ENCODE measurements around the gene GAB3. TPM values are rescaled to one million over a fixed set of nuclear protein-coding genes. Genes with fewer than 3 reads are reported as not detected.

The GAB3 gene
- total and polyA plus RNA-seq, 2 of the 4 experiments (the other 2 are of a cell fraction): 2.2 to 3.7 TPM

DNA sequence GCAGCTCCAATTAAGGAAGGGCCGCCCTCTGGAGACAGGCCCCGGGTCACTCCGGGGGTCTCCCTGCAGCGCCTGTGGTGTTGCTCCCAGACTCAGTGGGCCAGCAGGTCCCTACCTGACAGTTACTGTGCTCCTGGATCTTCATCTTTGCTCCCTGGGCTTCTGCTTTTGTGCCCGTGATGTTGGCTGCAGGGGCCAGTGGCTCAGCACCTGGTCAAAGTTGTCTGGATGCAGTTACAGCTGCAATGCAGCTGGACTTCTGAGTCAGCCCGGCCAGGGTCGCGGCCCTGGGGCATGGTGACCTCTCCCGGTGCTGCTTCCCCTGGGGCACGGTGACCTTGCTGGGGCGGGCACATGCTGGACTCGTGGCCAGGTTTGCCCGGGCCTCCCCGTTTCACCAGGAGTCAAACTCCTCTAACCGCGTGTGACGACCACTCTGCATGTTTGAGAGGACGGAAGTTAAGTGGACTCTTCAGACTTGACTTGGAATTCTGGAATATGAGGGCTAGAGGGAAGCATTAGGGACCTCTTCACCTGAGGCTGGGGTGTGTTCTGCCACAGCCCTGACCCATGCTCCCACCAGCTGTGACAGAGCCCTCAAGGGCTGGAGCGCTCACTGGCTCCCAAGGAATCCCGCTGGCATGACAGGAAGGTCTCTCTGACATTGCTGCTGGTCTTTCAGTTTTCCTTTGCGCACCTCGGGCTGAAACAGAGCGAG lies 101.2 kb downstream of the GAB3 start:
- H4K5ac ChIP-seq (ENCODE audit: low read depth, low read length): no peak overlapping the region
- H3K4ac ChIP-seq (ENCODE audit: low read depth, low read length): no peak overlapping the region
- no peaks in the 10 kb centered on the region for H3K36me3 ChIP-seq (ENCODE audit: control insufficient read depth, insufficient read depth, low read length)
- no peak overlapping the region for H3K4me3 ChIP-seq (ENCODE audit: insufficient read depth, low read depth, low read length)
- H2AFZ ChIP-seq (replicated peaks; ENCODE audit: low read length, poor library complexity): no peak overlapping the region
- 74% methylated on average over 9 of the region's 23 CpGs; no CpG with 5 or more reads in 1 of the 2 experiments for WGBS, 2 experiments (ENCODE audit: extremely low coverage in 2 of 2, insufficient read length in 1 of 2)
- no peaks in the 10 kb centered on the region for H3K79me1 ChIP-seq (ENCODE audit: low read depth in 1 of 2, low read length in 2 of 2)
- dilution Hi-C loops (cut with HindIII; ENCODE audit: low sequenced_read_pairs, unreplicated experiment) (no loop called here), intact Hi-C loops (cut with micrococcal nuclease) (no loop called here), in situ Hi-C loops (cut with MboI; ENCODE audit: low sequenced_read_pairs) (no loop called here)
- no peak for TF ChIP-seq POLR2A (IDR thresholded peaks at IDR 0.05; ENCODE audit: low read depth, low read length)
- no peak for TF ChIP-seq RCOR1 (IDR thresholded peaks at IDR 0.05; ENCODE audit: insufficient replicate concordance, low read length)
- TF ChIP-seq, protein P1, sequence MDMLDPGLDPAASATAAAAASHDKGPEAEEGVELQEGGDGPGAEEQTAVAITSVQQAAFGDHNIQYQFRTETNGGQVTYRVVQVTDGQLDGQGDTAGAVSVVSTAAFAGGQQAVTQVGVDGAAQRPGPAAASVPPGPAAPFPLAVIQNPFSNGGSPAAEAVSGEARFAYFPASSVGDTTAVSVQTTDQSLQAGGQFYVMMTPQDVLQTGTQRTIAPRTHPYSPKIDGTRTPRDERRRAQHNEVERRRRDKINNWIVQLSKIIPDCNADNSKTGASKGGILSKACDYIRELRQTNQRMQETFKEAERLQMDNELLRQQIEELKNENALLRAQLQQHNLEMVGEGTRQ (IDR thresholded peaks at IDR 0.05; ENCODE audit: low read depth, low read length): no peak
- no peak for TF ChIP-seq FOS (IDR thresholded peaks at IDR 0.05; ENCODE audit: low read depth, low read length)
- TF ChIP-seq, protein P2, sequence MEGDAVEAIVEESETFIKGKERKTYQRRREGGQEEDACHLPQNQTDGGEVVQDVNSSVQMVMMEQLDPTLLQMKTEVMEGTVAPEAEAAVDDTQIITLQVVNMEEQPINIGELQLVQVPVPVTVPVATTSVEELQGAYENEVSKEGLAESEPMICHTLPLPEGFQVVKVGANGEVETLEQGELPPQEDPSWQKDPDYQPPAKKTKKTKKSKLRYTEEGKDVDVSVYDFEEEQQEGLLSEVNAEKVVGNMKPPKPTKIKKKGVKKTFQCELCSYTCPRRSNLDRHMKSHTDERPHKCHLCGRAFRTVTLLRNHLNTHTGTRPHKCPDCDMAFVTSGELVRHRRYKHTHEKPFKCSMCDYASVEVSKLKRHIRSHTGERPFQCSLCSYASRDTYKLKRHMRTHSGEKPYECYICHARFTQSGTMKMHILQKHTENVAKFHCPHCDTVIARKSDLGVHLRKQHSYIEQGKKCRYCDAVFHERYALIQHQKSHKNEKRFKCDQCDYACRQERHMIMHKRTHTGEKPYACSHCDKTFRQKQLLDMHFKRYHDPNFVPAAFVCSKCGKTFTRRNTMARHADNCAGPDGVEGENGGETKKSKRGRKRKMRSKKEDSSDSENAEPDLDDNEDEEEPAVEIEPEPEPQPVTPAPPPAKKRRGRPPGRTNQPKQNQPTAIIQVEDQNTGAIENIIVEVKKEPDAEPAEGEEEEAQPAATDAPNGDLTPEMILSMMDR (conservative IDR thresholded peaks at IDR 0.05; ENCODE audit: low read depth, low read length): no peak
- no peak overlapping the region for H2BK15ac ChIP-seq (ENCODE audit: low read depth, low read length)
- no peaks in the 10 kb centered on the region; the same call in 1 of the 2 replicates for H3K9me3 ChIP-seq (ENCODE audit: control insufficient read depth, insufficient read depth, low read length)
- H3K14ac ChIP-seq (replicated peaks; ENCODE audit: low read depth, low read length): no peak overlapping the region
- H3K4me2 ChIP-seq (ENCODE audit: low read depth, low read length): no peak overlapping the region
- no peak overlapping the region for H3K23ac ChIP-seq (ENCODE audit: low read depth, low read length)
- H3K4me1 ChIP-seq (ENCODE audit: control insufficient read depth, insufficient read depth, low read length): no peaks in the 10 kb centered on the region
- no peak overlapping the region for H2AK9ac ChIP-seq (replicated peaks; ENCODE audit: low read depth, low read length, poor library complexity)
- H2BK120ac ChIP-seq (ENCODE audit: low read depth, low read length): no peak overlapping the region
- no peak overlapping the region for H3K18ac ChIP-seq (ENCODE audit: low read depth, low read length)
- H3K27me3 ChIP-seq (ENCODE audit: control insufficient read depth, insufficient read depth, low read length): no peaks in the 10 kb centered on the region
- no peak overlapping the region for H3K27ac ChIP-seq (ENCODE audit: insufficient read depth, low read length)
- no peak overlapping the region for H3K56ac ChIP-seq (ENCODE audit: extremely low read depth, insufficient read depth, low read length)
- H2BK20ac ChIP-seq (ENCODE audit: low read depth, low read length): no peak overlapping the region
- POLR2A ChIA-PET (ENCODE audit: unreplicated experiment): no interaction called here
- H4K20me1 ChIP-seq (ENCODE audit: insufficient read depth, low read length): no peaks in the 10 kb centered on the region
- no peak overlapping the region for H2BK5ac ChIP-seq (ENCODE audit: low read depth, low read length, poor library complexity, severe bottlenecking)
- CTCF ChIA-PET: no interaction called here
- no peak for ATAC-seq (ENCODE audit: low read depth)
- no peak for DNase-seq
- no peaks in the 10 kb centered on the region for H3K9me1 ChIP-seq (ENCODE audit: insufficient read depth, low read length)
- no peak overlapping the region for H4K8ac ChIP-seq (ENCODE audit: low read depth in 2 of 2, low read length in 2 of 2)
- H2AK5ac ChIP-seq (ENCODE audit: low read depth, low read length): no peak overlapping the region
- no TSS peak for BruUV-seq (replicated peaks)
- H3K9ac ChIP-seq (ENCODE audit: low read depth, low read length): no peak overlapping the region
- no peak overlapping the region for H4K91ac ChIP-seq (ENCODE audit: insufficient read depth, low read depth, low read length)
